Caco-2 (cell line): ENCODE results near the gene ATP9B. TPM values are rescaled to one million over a fixed set of nuclear protein-coding genes. Genes with fewer than 3 reads are reported as not detected.

Experiments used
- BruUV-seq: library from RNA; stranded (reverse); fragments of 400-500 nt; replicated peaks from 2 replicates; lab custom pipeline; 2021; lab: Mats Ljungman, UMichigan
- CTCF ChIA-PET: fragments of 300-600 bp; sonication (Branson Sonifier 250); formaldehyde crosslinking; loops from one replicate; lab custom pipeline; 2022; ENCODE audit warnings: antibody characterized with exemption; lab: Charles Lee
- POLR2A ChIA-PET: fragments of 300-600 bp; sonication (Branson Sonifier 250); formaldehyde crosslinking; loops from one replicate; lab custom pipeline; 2022; ENCODE audit warnings: antibody characterized with exemption; lab: Charles Lee
- DNase-seq, 2 experiments: peaks; one replicate each; pipeline versions ENCODE4 v3.0.0 to v3.0.0-alpha.2; 2020 to 2022
- H3K27me3 ChIP-seq: replicated peaks from 2 replicates; pipeline ENCODE4 v1.6.0; 2011; ENCODE audit warnings: low read length; ENCODE audit not compliant: control insufficient read depth, insufficient read depth
- H3K36me3 ChIP-seq: 2 replicates; pipeline ENCODE4 v1.5.1; 2011; ENCODE audit warnings: low read length; ENCODE audit not compliant: control insufficient read depth, insufficient read depth
- H3K4me1 ChIP-seq: fragments of 250-450 bp; sonication (Bioruptor Pico); 2 replicates; pipeline ENCODE4 v1.5.1; 2020; ENCODE audit warnings: mild to moderate bottlenecking
- H3K4me3 ChIP-seq: 2 replicates; pipeline ENCODE4 v1.5.1; 2011; ENCODE audit warnings: low read depth, mild to moderate bottlenecking, control low read depth, low read length
- H3K9me3 ChIP-seq: fragments of 250-450 bp; sonication (Bioruptor Pico); 2 replicates; pipeline ENCODE4 v1.5.1; 2020; ENCODE audit warnings: mild to moderate bottlenecking, moderate library complexity
- H3K27ac Mint-ChIP-seq: one replicate; pipeline ENCODE4 v1.8.0; 2022; ENCODE audit warnings: mixed read lengths; ENCODE audit not compliant: unreplicated experiment
- H3K27me3 Mint-ChIP-seq: one replicate; pipeline ENCODE4 v1.8.0; 2022; ENCODE audit warnings: mixed read lengths; ENCODE audit not compliant: insufficient read depth, unreplicated experiment
- H3K36me3 Mint-ChIP-seq: one replicate; pipeline ENCODE4 v1.8.0; 2022; ENCODE audit warnings: mild to moderate bottlenecking, mixed read lengths; ENCODE audit not compliant: insufficient read depth, unreplicated experiment
- H3K4me1 Mint-ChIP-seq: one replicate; pipeline ENCODE4 v1.8.0; 2022; ENCODE audit warnings: low read depth, mixed read lengths; ENCODE audit not compliant: unreplicated experiment
- H3K4me3 Mint-ChIP-seq: one replicate; pipeline ENCODE4 v1.8.0; 2022; ENCODE audit warnings: mild to moderate bottlenecking, moderate library complexity, mixed read lengths; ENCODE audit not compliant: unreplicated experiment
- H3K9me3 Mint-ChIP-seq: one replicate; pipeline ENCODE4 v1.8.0; 2022; ENCODE audit warnings: mixed read lengths; ENCODE audit not compliant: unreplicated experiment
- CTCF ChIP-seq, 2 experiments: fragments of 200-600 bp in 1 of 2; IDR thresholded peaks; 1 replicate in 1 of 2; 2 replicates in 1 of 2; pipeline versions ENCODE4 v1.5.1 to v1.8.0; 2011 to 2022; ENCODE audit warnings: antibody characterized with exemption in 1 of 2, control low read depth in 1 of 2, inconsistent platforms in 1 of 2, low read depth in 1 of 2, low read length in 1 of 2, mild to moderate bottlenecking in 1 of 2, moderate library complexity in 1 of 2; ENCODE audit not compliant: insufficient read depth in 1 of 2, severe bottlenecking in 1 of 2, unreplicated experiment in 1 of 2
- intact Hi-C: fragments of 100-400 bp; cut with micrococcal nuclease; formaldehyde crosslinking; loops from one replicate; pipeline ENCODE4 v1.10.0; 2022; ENCODE audit not compliant: unreplicated experiment
- total RNA-seq: library from RNA; stranded (reverse); gene quantifications from 2 replicates; pipeline ENCODE4 v1.2.3, GENCODE V29; 2022

The ATP9B gene
- total RNA-seq, 1 experiment from 2014 or later, result 15.8 TPM

DNA sequence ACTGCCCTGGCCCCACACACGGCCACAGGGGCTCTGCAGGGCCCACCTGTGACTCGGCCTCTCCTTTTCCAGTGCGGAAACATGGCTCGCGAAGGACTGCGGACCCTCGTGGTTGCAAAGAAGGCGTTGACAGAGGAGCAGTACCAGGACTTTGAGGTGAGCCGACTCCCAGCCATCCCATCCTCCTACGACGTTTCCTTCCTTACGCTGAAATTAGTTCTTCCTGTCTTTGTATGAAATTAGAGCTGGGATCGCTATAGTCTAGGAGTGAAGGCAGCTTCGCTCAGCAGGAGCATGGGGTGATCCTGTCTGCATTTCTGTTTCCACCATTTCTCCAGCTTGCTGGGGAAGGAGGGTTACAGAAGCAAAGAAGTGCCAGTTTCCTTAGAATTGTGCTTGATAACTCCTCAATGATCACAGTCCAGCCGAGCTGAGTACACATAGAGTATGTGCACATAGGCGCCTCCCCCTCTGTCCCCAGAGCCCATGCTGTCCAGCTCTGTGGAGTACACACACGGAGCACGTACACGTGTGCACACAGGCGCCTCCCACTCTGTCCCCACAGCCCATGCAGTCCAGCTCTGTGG, 267.5 kb downstream of the ATP9B start:
- no peak for TF ChIP-seq CTCF (IDR thresholded peaks at IDR 0.05; ENCODE audit: insufficient read depth in 1 of 2, low read depth in 1 of 2, low read length in 1 of 2, severe bottlenecking in 1 of 2, unreplicated experiment in 1 of 2)
- Mint-ChIP-seq H3K4me3 (no peak overlapping the region), H3K36me3 (peaks cover 4% of the 10 kb centered on the region), H3K4me1 (no peaks in the 10 kb centered on the region), H3K9me3 (no peaks in the 10 kb centered on the region), H3K27ac (no peak overlapping the region), H3K27me3 (no peaks in the 10 kb centered on the region)
- no TSS peak for BruUV-seq
- H3K36me3 ChIP-seq, result no peaks in the 10 kb centered on the region
- ChIA-PET CTCF (no interaction called here), POLR2A (no interaction called here)
- intact Hi-C loops, result no loop called here
- no peak overlapping the region for H3K4me3 ChIP-seq
- H3K27me3 ChIP-seq, result no peaks in the 10 kb centered on the region
- no peaks in the 10 kb centered on the region for H3K9me3 ChIP-seq
- no peaks in the 10 kb centered on the region for H3K4me1 ChIP-seq
- DNase-seq, result no peak

- no peaks in the 10 kb centered on the region for H3K4me1 ChIP-seq
Observed at GRCh38 chr18:79337184-79337583, 268.0 kb downstream of the ATP9B start.

GRCh38 chr18:79337620-79338019, 268.4 kb downstream of the ATP9B start:
- Mint-ChIP-seq H3K27ac (no peak overlapping the region), H3K4me3 (no peak overlapping the region), H3K27me3 (no peaks in the 10 kb centered on the region), H3K36me3 (peaks cover 4% of the 10 kb centered on the region), H3K9me3 (no peaks in the 10 kb centered on the region), H3K4me1 (no peaks in the 10 kb centered on the region)
- Histone ChIP-seq H3K36me3 (no peaks in the 10 kb centered on the region), H3K9me3 (no peaks in the 10 kb centered on the region), H3K4me3 (no peak overlapping the region), H3K27me3 (no peaks in the 10 kb centered on the region), H3K4me1 (no peaks in the 10 kb centered on the region)
- ChIA-PET CTCF (no interaction called here), POLR2A (no interaction called here)
- TF ChIP-seq CTCF (IDR thresholded peaks at IDR 0.05; ENCODE audit: insufficient read depth in 1 of 2, low read depth in 1 of 2, low read length in 1 of 2, severe bottlenecking in 1 of 2, unreplicated experiment in 1 of 2), result no peak
- DNase-seq, result no peak
- intact Hi-C loops, result no loop called here
- BruUV-seq, result no TSS peak

More at GRCh38 chr18:79337184-79337583, 268.0 kb downstream of the ATP9B start:
- CTCF ChIA-PET, result no interaction called here
- no peaks in the 10 kb centered on the region for H3K9me3 ChIP-seq
- Mint-ChIP-seq H3K4me3 (no peak overlapping the region), H3K9me3 (no peaks in the 10 kb centered on the region), H3K27ac (no peak overlapping the region), H3K4me1 (no peaks in the 10 kb centered on the region), H3K27me3 (no peaks in the 10 kb centered on the region), H3K36me3 (peaks cover 4% of the 10 kb centered on the region)
- BruUV-seq, result no TSS peak
- H3K4me3 ChIP-seq, result no peak overlapping the region
- TF ChIP-seq CTCF (IDR thresholded peaks at IDR 0.05; ENCODE audit: insufficient read depth in 1 of 2, low read depth in 1 of 2, low read length in 1 of 2, severe bottlenecking in 1 of 2, unreplicated experiment in 1 of 2), result no peak
- DNase-seq, result no peak
- no peaks in the 10 kb centered on the region for H3K36me3 ChIP-seq
- no peaks in the 10 kb centered on the region for H3K27me3 ChIP-seq
- intact Hi-C loops, result no loop called here
- POLR2A ChIA-PET, result no interaction called here
